H1 (cell line): ENCODE data around the gene KLB. TPM values are rescaled to one million over a fixed set of nuclear protein-coding genes. Genes with fewer than 3 reads are reported as not detected.

ENCODE experiments used
- CTCF ChIA-PET: fragments of 300-600 bp; sonication (Branson Sonifier 250); formaldehyde crosslinking; loops from one replicate; lab custom pipeline; 2021; ENCODE audit not compliant: partially characterized antibody; lab: Charles Lee
- POLR2A ChIA-PET: fragments of 300-600 bp; sonication (Branson Sonifier 250); formaldehyde crosslinking; loops from one replicate; lab custom pipeline; 2021; ENCODE audit warnings: inconsistent platforms; ENCODE audit not compliant: partially characterized antibody; lab: Charles Lee
- DNase-seq, 2 experiments: peaks; one replicate each; pipeline versions ENCODE4 v3.0.0 to v3.0.0-alpha.2; 2010 to 2022; ENCODE audit warnings: low spot score in 2 of 2, low read depth in 1 of 2, mixed read lengths in 1 of 2
- FAIRE-seq: peaks from 2 replicates; lab custom pipeline; 2011; peaks lifted over from hg19 to GRCh38; lab: Jason Lieb, UNC
- H2AFZ ChIP-seq: 2 replicates; pipeline ENCODE4 v1.8.1; 2012; ENCODE audit warnings: low read length, inconsistent platforms
- H2AK5ac ChIP-seq: 2 replicates; pipeline ENCODE4 v1.6.1; 2013; ENCODE audit warnings: low read depth, low read length
- H2BK120ac ChIP-seq: replicated peaks from 2 replicates; pipeline ENCODE3; 2013; ENCODE audit warnings: low read depth, low read length, inconsistent platforms
- H2BK12ac ChIP-seq: 2 replicates; pipeline ENCODE4 v1.6.1; 2013; ENCODE audit warnings: low read depth, low read length
- H2BK15ac ChIP-seq: 2 replicates; pipeline ENCODE4 v1.6.1; 2013; ENCODE audit warnings: low read length
- H2BK20ac ChIP-seq: 2 replicates; pipeline ENCODE4 v1.6.1; 2013; ENCODE audit warnings: low read length
- H2BK5ac ChIP-seq: 2 replicates; pipeline ENCODE4 v1.6.1; 2013; ENCODE audit warnings: low read depth, low read length
- H3K14ac ChIP-seq: 2 replicates; pipeline ENCODE4 v1.6.1; 2013; ENCODE audit warnings: inconsistent platforms; ENCODE audit not compliant: insufficient read length
- H3K18ac ChIP-seq: 2 replicates; pipeline ENCODE4 v1.6.1; 2013; ENCODE audit warnings: low read length; ENCODE audit errors: extremely low read depth
- H3K23ac ChIP-seq: 2 replicates; pipeline ENCODE4 v1.6.1; 2013; ENCODE audit warnings: inconsistent platforms; ENCODE audit not compliant: insufficient read length
- H3K23me2 ChIP-seq: 2 replicates; pipeline ENCODE4 v1.6.1; 2013; ENCODE audit warnings: low read depth, low read length
- H3K27ac ChIP-seq: 2 replicates; pipeline ENCODE4 v1.6.1; 2011; ENCODE audit warnings: low read depth, low read length, inconsistent platforms
- H3K27me3 ChIP-seq, 4 experiments: replicated peaks in 1 of 4; 1 replicate in 1 of 4; 2 replicates in 3 of 4; pipeline versions ENCODE4 v1.6.1 to v1.8.1; 2011 to 2013; ENCODE audit warnings: low read length in 3 of 4, mild to moderate bottlenecking in 3 of 4, inconsistent platforms in 2 of 4, mixed read lengths in 2 of 4, moderate library complexity in 1 of 4; ENCODE audit not compliant: control insufficient read depth in 3 of 4, insufficient read depth in 3 of 4; ENCODE audit errors: extremely low read depth in 1 of 4
- H3K36me3 ChIP-seq, 4 experiments: 2 replicates each; pipeline versions ENCODE4 v1.6.1 to v1.8.1; 2011 to 2013; ENCODE audit warnings: mild to moderate bottlenecking in 4 of 4, low read length in 3 of 4, moderate library complexity in 2 of 4, control low read depth in 1 of 4, inconsistent platforms in 1 of 4; ENCODE audit not compliant: insufficient read depth in 4 of 4, control insufficient read depth in 2 of 4
- H3K4ac ChIP-seq: replicated peaks from 2 replicates; pipeline ENCODE3; 2013; ENCODE audit warnings: low read length, low read depth, mixed read lengths, inconsistent platforms; ENCODE audit not compliant: insufficient read length
- H3K4me1 ChIP-seq, 4 experiments: replicated peaks in 1 of 4; 1 replicate in 1 of 4; 2 replicates in 3 of 4; pipeline versions ENCODE4 v1.6.1 to v1.8.1; 2011 to 2013; ENCODE audit warnings: low read length in 3 of 4, inconsistent platforms in 2 of 4, mixed read lengths in 1 of 4; ENCODE audit not compliant: insufficient read depth in 4 of 4, control insufficient read depth in 3 of 4
- H3K4me2 ChIP-seq, 2 experiments: 2 replicates each; pipeline versions ENCODE4 v1.6.1 to v1.8.1; 2011 to 2013; ENCODE audit warnings: low read depth in 2 of 2, low read length in 2 of 2, control low read depth in 1 of 2, inconsistent platforms in 1 of 2, mild to moderate bottlenecking in 1 of 2; ENCODE audit not compliant: insufficient read depth in 1 of 2
- H3K4me3 ChIP-seq, 4 experiments: fragments of 200-600, 300-600 bp in 1 of 4; sonication (generic), shearing (Covaris generic), sonication (Bioruptor Twin) in 1 of 4; 2 replicates each; pipeline versions ENCODE4 v1.5.1 to v1.8.1; 2011 to 2016; ENCODE audit warnings: low read length in 4 of 4, low read depth in 3 of 4, control low read depth in 2 of 4, inconsistent platforms in 2 of 4, mild to moderate bottlenecking in 2 of 4, mixed read lengths in 1 of 4, moderate library complexity in 1 of 4; ENCODE audit not compliant: insufficient read depth in 2 of 4; ENCODE audit errors: extremely low read depth in 1 of 4
- H3K56ac ChIP-seq: replicated peaks from 2 replicates; pipeline ENCODE3; 2013; ENCODE audit warnings: low read depth, mild to moderate bottlenecking, mixed read lengths, low read length, inconsistent platforms; ENCODE audit not compliant: insufficient read length
- H3K79me1 ChIP-seq: 2 replicates; pipeline ENCODE4 v1.6.1; 2013; ENCODE audit warnings: low read depth, low read length, control low read depth
- H3K79me2 ChIP-seq, 2 experiments: 2 replicates each; pipeline versions ENCODE4 v1.6.1 to v1.8.1; 2012 to 2013; ENCODE audit warnings: low read length in 2 of 2, mild to moderate bottlenecking in 2 of 2, inconsistent platforms in 1 of 2; ENCODE audit not compliant: insufficient read depth in 2 of 2, control insufficient read depth in 1 of 2
- H3K9ac ChIP-seq, 4 experiments: replicated peaks in 1 of 4; 1 replicate in 1 of 4; 2 replicates in 3 of 4; pipeline versions ENCODE4 v1.6.1 to v1.8.1; 2011 to 2013; ENCODE audit warnings: low read depth in 3 of 4, low read length in 3 of 4, control low read depth in 2 of 4, mild to moderate bottlenecking in 2 of 4, moderate library complexity in 2 of 4, inconsistent platforms in 1 of 4; ENCODE audit errors: extremely low read depth in 1 of 4
- H3K9me3 ChIP-seq, 2 experiments: 2 replicates each; pipeline versions ENCODE4 v1.6.1 to v1.8.1; 2012 to 2013; ENCODE audit warnings: mild to moderate bottlenecking in 2 of 2, moderate library complexity in 2 of 2, control low read depth in 1 of 2, inconsistent platforms in 1 of 2, low read depth in 1 of 2, low read length in 1 of 2, mixed read lengths in 1 of 2; ENCODE audit not compliant: insufficient read depth in 2 of 2
- H4K20me1 ChIP-seq, 2 experiments: replicated peaks in 1 of 2; 2 replicates each; pipeline versions ENCODE3 to v1.8.1; 2011 to 2013; ENCODE audit warnings: inconsistent platforms in 2 of 2, low read length in 2 of 2, mild to moderate bottlenecking in 1 of 2; ENCODE audit not compliant: insufficient read depth in 2 of 2, control insufficient read depth in 1 of 2
- H4K5ac ChIP-seq: 2 replicates; pipeline ENCODE4 v1.6.1; 2013; ENCODE audit warnings: low read length, low read depth, mixed read lengths, inconsistent platforms; ENCODE audit not compliant: insufficient read length
- H4K8ac ChIP-seq: 2 replicates; pipeline ENCODE4 v1.8.0; 2013; ENCODE audit warnings: mild to moderate bottlenecking, moderate library complexity, low read length, inconsistent platforms; ENCODE audit not compliant: insufficient read depth; ENCODE audit errors: extremely low read depth
- H4K91ac ChIP-seq: replicated peaks from 2 replicates; pipeline ENCODE3; 2013; ENCODE audit warnings: low read length, mixed read lengths, inconsistent platforms; ENCODE audit not compliant: insufficient read length
- CBX5 ChIP-seq: fragments of 300-800, 300-1000 bp; sonication (generic); IDR thresholded peaks from 2 replicates; pipeline ENCODE4 v1.7.1; 2016; ENCODE audit warnings: antibody characterized with exemption, low read length, low read depth
- TAF1 ChIP-seq: IDR thresholded peaks from 2 replicates; pipeline ENCODE4 v1.6.1; 2011; ENCODE audit warnings: mild to moderate bottlenecking, low read depth, low read length
- microRNA-seq, 2 experiments: library from miRNA; unstranded; fragments of <30 nt; microRNA quantifications; one replicate each; pipeline versions ENCODE4 to v1.2.0, GENCODE V29; 2016 to 2020; ENCODE audit warnings: borderline microRNAs expressed in 2 of 2, borderline number of aligned reads in 2 of 2, borderline replicate concordance in 1 of 2
- polyA plus RNA-seq, 7 experiments: library from polyadenylated mRNA; depleted of rRNA in 3 of 7; stranded (reverse) in 5 of 7; unstranded in 2 of 7; fragments of >200 nt in 5 of 7; fragments of 200-250 nt in 2 of 7; gene quantifications; 1 replicate in 5 of 7; 2 replicates in 1 of 7; 4 replicates in 1 of 7; pipeline versions ENCODE4 v1.2.1 to v1.2.3, GENCODE V29; 2011 to 2013; ENCODE audit warnings: missing spikeins in 2 of 7, mixed read lengths in 2 of 7
- small RNA-seq: library from polyadenylated mRNA; stranded (forward); fragments of <200 nt; extraction: miRNeasy Mini kit (QIAGEN cat#:217004); gene quantifications from one replicate; pipeline ENCODE3, GENCODE V24; 2013; ENCODE audit not compliant: insufficient read depth
- total RNA-seq: library from RNA; stranded (reverse); fragmentation: NEBNext Ultra II Directional; extraction: Animal tissue kit (Norgen Biotek cat#: 25700); gene quantifications from 2 replicates; pipeline ENCODE4 v1.2.1, GENCODE V29; 2021
- TF ChIP-seq, protein P1 (sequence below): IDR thresholded peaks from 2 replicates; pipeline ENCODE4 v1.6.1; 2012; ENCODE audit warnings: inconsistent platforms

KLB gene
- total and polyA plus RNA-seq, 2 of the 8 experiments (the other 6 are each of a cell fraction or from before 2014, with no cell fraction given) = 0.03 TPM; not detected in 1

DNA sequence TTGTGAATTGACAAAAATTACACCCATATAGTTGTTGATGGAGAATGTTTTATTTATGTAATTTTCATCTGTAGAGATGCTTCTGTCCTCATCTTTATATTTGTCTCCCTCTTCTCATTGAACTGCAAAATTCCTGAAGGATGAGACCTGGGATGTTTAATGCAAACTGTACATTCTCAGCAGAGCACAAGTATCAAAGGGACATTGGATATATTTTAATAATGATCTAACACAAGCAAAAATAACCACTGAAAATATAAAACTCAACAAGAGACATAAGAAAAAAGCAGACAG, 91.9 kb downstream of the KLB start:
- Histone ChIP-seq H3K79me2 (no peaks in the 10 kb centered on the region), H4K20me1 (no peaks in the 10 kb centered on the region), H3K4ac (no peak overlapping the region), H3K27me3 (no peaks in the 10 kb centered on the region), H3K27ac (no peak overlapping the region), H3K23me2 (no peaks in the 10 kb centered on the region), H3K4me1 (no peaks in the 10 kb centered on the region), H2AK5ac (no peak overlapping the region), H3K79me1 (no peaks in the 10 kb centered on the region), H3K14ac (no peak overlapping the region), H2AFZ (no peak overlapping the region), H2BK5ac (no peak overlapping the region), H3K36me3 (peaks cover 7 to 45% (median 21%) of the 10 kb centered on the region in 4 experiments), H3K4me2 (no peak overlapping the region), H3K9me3 (no peaks in the 10 kb centered on the region), H3K4me3 (no peak overlapping the region), H2BK12ac (no peak overlapping the region), H2BK20ac (no peak overlapping the region), H2BK15ac (no peak overlapping the region), H3K56ac (no peak overlapping the region), H3K9ac (no peak overlapping the region), H4K91ac (no peak overlapping the region), H4K8ac (no peak overlapping the region), H4K5ac (no peak overlapping the region), H3K23ac (no peak overlapping the region), H3K18ac (no peak overlapping the region), H2BK120ac (no peak overlapping the region)
- CTCF ChIA-PET = no interaction called here
- no peak for FAIRE-seq
- TF ChIP-seq TAF1 (no peak), CBX5 (no peak)
- TF ChIP-seq, protein P1, sequence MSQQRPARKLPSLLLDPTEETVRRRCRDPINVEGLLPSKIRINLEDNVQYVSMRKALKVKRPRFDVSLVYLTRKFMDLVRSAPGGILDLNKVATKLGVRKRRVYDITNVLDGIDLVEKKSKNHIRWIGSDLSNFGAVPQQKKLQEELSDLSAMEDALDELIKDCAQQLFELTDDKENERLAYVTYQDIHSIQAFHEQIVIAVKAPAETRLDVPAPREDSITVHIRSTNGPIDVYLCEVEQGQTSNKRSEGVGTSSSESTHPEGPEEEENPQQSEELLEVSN = no peak
- POLR2A ChIA-PET = no interaction called here
- no peak for DNase-seq

Small RNA genes lying within 50 kb of the gene (microRNA-seq; reads per million reads assigned to microRNA genes)
- 0 reads per million in 2 experiments for gene MIR5591

Small RNA genes lying within 50 kb of the gene (small RNA-seq; reads per million reads assigned to genes)
- gene MIR5591 (not detected), gene RF00019 (not detected), gene RNU6-887P (not detected)

Other genes with a start within 250 kb of the KLB start
- gene WDR19, start 224.4 kb upstream of the KLB start, total RNA-seq = 19.7 and 22.2 TPM in 2 replicates
- gene WDR19, start 224.4 kb upstream of the KLB start, polyA plus RNA-seq (2011; rRNA removed) = 16.9 and 23.3 TPM in 2 replicates
- 78.0 and 83.8 TPM in 2 replicates for gene RFC1, start 40.6 kb upstream of the KLB start, total RNA-seq
- gene RFC1, start 40.6 kb upstream of the KLB start, polyA plus RNA-seq (2011; rRNA removed) = 10.4 and 16.0 TPM in 2 replicates
- gene RPL9, start 52.0 kb downstream of the KLB start, total RNA-seq = 1,161 and 1,163 TPM in 2 replicates
- 427 and 1,184 TPM in 2 replicates for gene RPL9, start 52.0 kb downstream of the KLB start, polyA plus RNA-seq (2011; rRNA removed)
- 19.8 and 24.9 TPM in 2 replicates for gene LIAS, start 52.1 kb downstream of the KLB start, total RNA-seq
- 7.5 and 10.5 TPM in 2 replicates for gene LIAS, start 52.1 kb downstream of the KLB start, polyA plus RNA-seq (2011; rRNA removed)
- gene UGDH, start 120.5 kb downstream of the KLB start, total RNA-seq = 126 and 128 TPM in 2 replicates
- gene UGDH, start 120.5 kb downstream of the KLB start, polyA plus RNA-seq (2011; rRNA removed) = 32.0 and 46.9 TPM in 2 replicates
- gene SMIM14, start 231.9 kb downstream of the KLB start, total RNA-seq = 26.6 and 29.1 TPM in 2 replicates
- 22.6 and 31.0 TPM in 2 replicates for gene SMIM14, start 231.9 kb downstream of the KLB start, polyA plus RNA-seq (2011; rRNA removed)